ENCODE measurements around the gene BCL11B. TPM values are rescaled to one million over a fixed set of nuclear protein-coding genes. Genes with fewer than 3 reads are reported as not detected.

Gene BCL11B
- total and polyA plus RNA-seq, 2 experiments from 2014 or later = 0.28 to 3.2 TPM

GRCh38 chr14:99288948-99289347, 17.0 kb upstream of the BCL11B start:
- no peaks in the 10 kb centered on the region for H3K36me3 ChIP-seq (replicated peaks; ENCODE audit: insufficient read depth, low read depth)
- TF ChIP-seq EZH2 (IDR thresholded peaks at IDR 0.05; ENCODE audit: borderline replicate concordance) (no peak), EZH2phosphoT487 (IDR thresholded peaks at IDR 0.05; ENCODE audit: low read depth, severe bottlenecking, unreplicated experiment) (no peak), CTCF (IDR thresholded peaks at IDR 0.05; ENCODE audit: poor library complexity) (no peak)
- H3K4me1 ChIP-seq (ENCODE audit: insufficient read depth) = no peaks in the 10 kb centered on the region
- no peak for DNase-seq (ENCODE audit: low spot score)
- no peaks in the 10 kb centered on the region for H3K9me2 ChIP-seq (replicated peaks; ENCODE audit: insufficient read depth)
- H3K4me2 ChIP-seq = no peak overlapping the region
- H3K9me3 ChIP-seq (ENCODE audit: low read depth) = no peaks in the 10 kb centered on the region
- no peak overlapping the region for H2AFZ ChIP-seq
- H3K27ac ChIP-seq = no peak overlapping the region
- H3K27me3 ChIP-seq = no peaks in the 10 kb centered on the region
- no peaks in the 10 kb centered on the region for H4K20me1 ChIP-seq (ENCODE audit: insufficient read depth, poor library complexity, severe bottlenecking)
- H3K4me3 ChIP-seq = no peak overlapping the region
- WGBS (ENCODE audit: low lambda C conversion rate, missing lambda C conversion rate) = 96% methylated on average over 5 of the region's 5 CpGs
- no peaks in the 10 kb centered on the region for H3K79me2 ChIP-seq

- Histone ChIP-seq H3K4me1 (ENCODE audit: insufficient read depth) (no peaks in the 10 kb centered on the region), H3K4me2 (no peak overlapping the region), H3K27me3 (no peaks in the 10 kb centered on the region), H4K20me1 (ENCODE audit: insufficient read depth, poor library complexity, severe bottlenecking) (no peaks in the 10 kb centered on the region), H3K79me2 (no peaks in the 10 kb centered on the region), H2AFZ (no peak overlapping the region), H3K9me3 (ENCODE audit: low read depth) (no peaks in the 10 kb centered on the region), H3K27ac (no peak overlapping the region), H3K36me3 (replicated peaks; ENCODE audit: insufficient read depth, low read depth) (no peaks in the 10 kb centered on the region), H3K9me2 (replicated peaks; ENCODE audit: insufficient read depth) (no peaks in the 10 kb centered on the region), H3K4me3 (no peak overlapping the region)
- 83% methylated on average over 13 of the region's 13 CpGs for WGBS (ENCODE audit: low lambda C conversion rate, missing lambda C conversion rate)
- TF ChIP-seq EZH2phosphoT487 (IDR thresholded peaks at IDR 0.05; ENCODE audit: low read depth, severe bottlenecking, unreplicated experiment) (no peak), EZH2 (IDR thresholded peaks at IDR 0.05; ENCODE audit: borderline replicate concordance) (no peak), CTCF (IDR thresholded peaks at IDR 0.05; ENCODE audit: poor library complexity) (no peak)
- no peak for DNase-seq (ENCODE audit: low spot score)
Observed at GRCh38 chr14:99287269-99287942, 15.4 kb upstream of the BCL11B start.

GRCh38 chr14:99286761-99287160, 14.8 kb upstream of the BCL11B start:
- H4K20me1 ChIP-seq (ENCODE audit: insufficient read depth, poor library complexity, severe bottlenecking) = no peaks in the 10 kb centered on the region
- TF ChIP-seq EZH2phosphoT487 (IDR thresholded peaks at IDR 0.05; ENCODE audit: low read depth, severe bottlenecking, unreplicated experiment) (no peak), CTCF (IDR thresholded peaks at IDR 0.05; ENCODE audit: poor library complexity) (no peak), EZH2 (IDR thresholded peaks at IDR 0.05; ENCODE audit: borderline replicate concordance) (no peak)
- H3K4me1 ChIP-seq (ENCODE audit: insufficient read depth) = no peaks in the 10 kb centered on the region
- no peak overlapping the region for H2AFZ ChIP-seq
- WGBS (ENCODE audit: low lambda C conversion rate, missing lambda C conversion rate) = 90% methylated on average over 2 of the region's 2 CpGs
- no peak overlapping the region for H3K4me3 ChIP-seq
- H3K9me2 ChIP-seq (replicated peaks; ENCODE audit: insufficient read depth) = no peaks in the 10 kb centered on the region
- H3K79me2 ChIP-seq = no peaks in the 10 kb centered on the region
- H3K9me3 ChIP-seq (ENCODE audit: low read depth) = no peaks in the 10 kb centered on the region
- H3K27me3 ChIP-seq = no peaks in the 10 kb centered on the region
- H3K4me2 ChIP-seq = no peak overlapping the region
- H3K27ac ChIP-seq = no peak overlapping the region
- DNase-seq (ENCODE audit: low spot score) = no peak
- no peaks in the 10 kb centered on the region for H3K36me3 ChIP-seq (replicated peaks; ENCODE audit: insufficient read depth, low read depth)
